Daoy (cell line): ENCODE data around the gene RAB11FIP5. TPM values are rescaled to one million over a fixed set of nuclear protein-coding genes. Genes with fewer than 3 reads are reported as not detected.
"Not testable (repeated sequence)": the region's sequence is repeated elsewhere in the genome, so short reads cannot be mapped to it uniquely, and the experiment has no call there.

Source experiments
- DNase-seq: peaks from one replicate; pipeline ENCODE4 v3.0.0-alpha.2; 2015; ENCODE audit warnings: low read depth
- total RNA-seq: library from RNA; depleted of rRNA; stranded (reverse); fragments of >200 nt; shearing (Covaris generic); gene quantifications from 2 replicates; pipeline ENCODE4 v1.2.3, GENCODE V29; 2014

The RAB11FIP5 gene
- total RNA-seq, 1 experiment from 2014 or later = 20.6 TPM

GRCh38 chr2:73110168-73111072, 2.3 kb downstream of the RAB11FIP5 start:
- DNase-seq = peak; percentile 45

GRCh38 chr2:73109431-73110167, 3.1 kb downstream of the RAB11FIP5 start:
- no peak for DNase-seq

DNA sequence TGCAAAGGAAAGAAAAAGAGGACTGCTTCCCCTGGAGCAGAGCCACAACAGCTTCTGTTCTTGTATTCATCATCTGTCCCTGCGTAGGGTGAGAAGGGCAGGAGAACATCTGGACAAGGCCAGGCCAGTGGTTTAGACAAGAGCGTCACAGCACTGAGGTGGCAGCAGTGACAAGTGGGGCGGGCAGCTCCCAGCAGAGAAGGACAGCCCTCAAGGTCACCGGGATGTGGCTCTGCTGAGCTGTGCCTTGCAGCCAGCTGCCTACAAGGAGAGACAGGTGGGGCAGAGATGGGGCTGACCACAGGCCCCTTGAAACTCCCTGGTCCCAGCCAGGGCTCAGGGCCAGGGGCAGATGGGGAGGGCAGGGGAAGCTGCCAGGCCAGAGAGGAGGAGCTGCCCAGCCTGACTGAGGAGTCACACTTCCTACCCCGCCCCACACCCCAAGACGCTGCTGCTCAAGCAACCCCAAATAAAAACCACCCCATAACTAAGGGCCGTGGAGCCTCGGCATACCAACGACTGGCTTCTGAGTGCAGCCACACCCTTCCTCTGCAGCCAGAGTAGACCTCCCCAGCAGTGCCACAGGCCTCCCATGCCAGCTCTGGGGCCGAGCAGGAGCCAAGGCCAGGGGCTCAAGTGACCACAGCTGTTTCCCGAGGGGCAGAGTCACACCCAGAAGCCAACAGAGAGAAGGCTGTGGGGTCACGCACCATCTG, 5.4 kb downstream of the RAB11FIP5 start:
- DNase-seq = peak; percentile 36

- no peak for DNase-seq
Observed at GRCh38 chr2:73106791-73107190, 6.0 kb downstream of the RAB11FIP5 start.

DNA sequence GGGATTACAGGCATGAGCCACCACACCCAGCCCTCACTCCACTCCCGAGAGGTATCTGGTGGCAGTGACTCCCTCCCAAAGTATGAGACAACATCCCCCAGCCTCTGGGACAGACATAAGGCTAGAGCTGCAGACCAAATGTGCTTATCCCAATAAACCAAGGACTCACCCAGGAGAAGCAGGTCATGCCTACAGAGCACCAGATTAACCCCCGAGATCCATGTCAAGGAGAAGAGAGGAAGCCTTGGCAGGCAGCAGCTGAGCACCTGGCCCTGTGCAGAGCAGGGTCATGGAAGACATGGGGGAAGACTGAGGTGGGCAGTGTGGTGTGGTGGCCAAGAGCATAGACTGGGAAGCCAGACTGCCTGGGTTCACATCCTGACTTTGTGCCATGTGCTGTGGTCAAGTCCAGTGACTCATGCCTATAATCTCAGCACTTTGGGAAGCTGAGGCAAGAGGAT, 7.2 kb downstream of the RAB11FIP5 start:
- DNase-seq = no peak

- no peak for DNase-seq
Observed at GRCh38 chr2:73104933-73105332, 7.8 kb downstream of the RAB11FIP5 start.

DNA sequence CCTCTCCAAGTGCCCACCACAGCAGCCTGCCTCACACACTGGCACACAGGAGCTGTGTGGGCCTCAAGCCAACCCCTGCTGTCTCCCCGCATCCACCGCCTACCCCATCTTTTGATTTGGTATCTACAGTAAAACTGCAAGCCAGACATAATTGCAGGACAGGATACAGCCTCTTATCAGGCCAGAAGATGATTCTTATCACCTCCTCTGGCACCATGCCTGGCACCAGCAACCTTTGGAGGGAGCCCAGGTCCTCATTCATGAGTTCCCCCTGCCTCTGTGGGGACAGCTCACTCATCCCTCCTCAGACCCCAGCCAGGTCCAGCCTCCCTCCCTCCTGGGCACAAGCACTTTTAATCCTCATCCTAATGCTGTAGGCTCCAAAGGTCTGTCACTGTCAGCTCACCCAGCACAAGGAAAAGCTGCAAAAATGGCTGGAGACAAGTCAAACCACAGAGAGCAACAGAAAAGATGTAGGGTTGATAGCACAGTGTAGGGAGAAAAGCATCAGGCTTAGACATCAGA, 9.7 kb downstream of the RAB11FIP5 start:
- DNase-seq = no peak

- peak; percentile 43 for DNase-seq
Observed at GRCh38 chr2:73101626-73102256, 11.0 kb downstream of the RAB11FIP5 start.

DNA sequence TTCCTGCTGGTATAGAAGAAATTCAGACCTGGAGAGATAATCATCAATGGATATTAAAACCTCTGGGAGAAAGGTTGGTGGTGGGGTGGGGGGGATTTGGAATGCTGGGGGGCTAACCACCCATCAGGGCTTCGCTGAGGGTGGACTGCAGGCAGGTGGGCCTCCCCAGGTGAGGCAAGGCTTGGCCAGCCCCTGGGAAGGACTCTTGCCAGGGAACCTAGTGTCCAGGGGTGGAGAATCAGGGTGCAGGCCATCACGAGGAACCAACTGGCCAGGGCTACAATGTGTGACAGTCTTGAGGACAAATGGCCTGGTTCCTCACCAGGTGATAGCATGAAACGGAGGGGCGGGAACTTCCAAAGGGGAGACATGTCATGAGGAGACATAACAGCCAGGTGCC, 11.8 kb downstream of the RAB11FIP5 start:
- DNase-seq = no peak

DNA sequence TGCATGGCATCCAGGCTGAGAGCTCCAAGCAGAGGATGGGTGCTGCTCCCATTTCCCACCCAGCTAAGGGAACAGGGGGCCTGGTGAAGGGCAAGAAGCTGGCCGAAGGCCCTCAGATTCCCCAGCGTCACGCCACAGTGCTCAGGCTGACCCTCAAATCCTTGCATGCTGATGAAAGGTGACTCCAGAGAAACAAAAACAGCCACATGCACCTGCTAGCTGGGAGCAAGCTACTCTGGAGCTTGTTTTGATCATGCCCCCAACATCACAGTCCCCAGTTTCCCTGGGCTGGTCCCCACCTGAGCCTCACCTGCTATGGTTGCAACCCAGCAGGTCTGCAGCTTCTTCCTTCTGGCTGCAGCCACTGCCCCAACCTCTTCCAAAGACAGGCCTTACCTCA, 13.3 kb downstream of the RAB11FIP5 start:
- no peak for DNase-seq

- DNase-seq = no peak
Observed at GRCh38 chr2:73095910-73096309, 16.8 kb downstream of the RAB11FIP5 start.

DNA sequence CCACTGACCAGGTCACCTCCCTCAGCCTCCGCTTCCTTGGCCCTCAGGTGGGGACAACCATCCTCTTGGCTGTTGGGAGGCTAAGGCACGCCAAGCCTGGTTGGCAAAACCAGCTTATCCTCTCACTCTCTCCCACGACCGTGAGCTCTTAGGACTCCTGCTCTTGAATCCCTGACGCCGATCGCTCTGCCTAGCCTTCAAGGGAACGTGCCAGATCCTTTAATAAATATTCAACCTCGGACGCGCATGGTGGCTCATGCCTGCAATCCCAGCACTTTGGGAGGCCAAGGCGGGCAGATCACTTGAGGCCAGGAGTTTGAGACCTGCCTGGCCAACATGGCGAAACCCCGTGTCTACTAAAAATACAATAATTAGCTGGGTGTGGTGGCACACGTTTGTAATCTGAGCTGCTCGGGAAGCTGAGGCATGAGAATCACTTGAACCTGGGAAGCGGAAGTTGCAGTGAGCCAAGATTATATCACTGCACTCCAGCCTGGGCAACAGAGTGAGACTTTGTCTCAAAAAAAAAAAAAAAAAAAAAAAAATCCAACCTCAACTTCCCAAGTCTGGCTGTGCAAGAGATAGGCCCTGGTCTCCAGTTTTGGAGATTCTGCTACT, 19.0 kb downstream of the RAB11FIP5 start:
- not testable (repeated sequence) for DNase-seq

DNA sequence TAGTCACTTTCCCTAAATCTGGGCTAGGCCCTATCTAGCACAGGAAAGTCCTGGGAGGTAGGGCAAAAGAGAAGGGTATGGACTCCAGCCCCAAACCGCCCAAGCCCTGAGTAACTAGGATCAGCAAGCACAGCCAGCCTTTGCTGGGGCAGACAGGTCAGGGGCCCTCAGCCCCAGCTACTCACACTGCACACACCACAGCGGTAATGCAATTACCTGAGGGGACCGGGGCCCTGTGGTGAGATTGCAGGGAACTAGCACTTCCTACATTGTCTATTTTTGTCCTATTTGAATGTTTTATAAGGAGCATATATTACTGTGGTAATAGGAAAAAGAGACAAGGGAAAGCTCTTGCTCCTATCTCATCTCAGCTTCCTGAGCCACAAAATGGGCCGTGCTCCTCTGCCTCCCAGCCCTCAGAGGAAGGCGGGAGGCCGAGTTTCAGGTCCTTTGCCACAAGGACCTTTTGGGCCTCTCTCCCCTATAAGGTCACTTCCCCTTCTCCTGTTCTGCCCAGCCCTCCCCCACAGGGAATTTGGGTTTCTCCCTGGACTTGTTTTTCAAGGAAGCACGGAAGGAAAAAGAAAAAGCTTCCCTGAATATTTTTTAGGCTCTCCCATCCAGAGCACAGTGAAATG, 20.5 kb downstream of the RAB11FIP5 start:
- no peak for DNase-seq

GRCh38 chr2:73091696-73092095, 21.1 kb downstream of the RAB11FIP5 start:
- DNase-seq = no peak

DNA sequence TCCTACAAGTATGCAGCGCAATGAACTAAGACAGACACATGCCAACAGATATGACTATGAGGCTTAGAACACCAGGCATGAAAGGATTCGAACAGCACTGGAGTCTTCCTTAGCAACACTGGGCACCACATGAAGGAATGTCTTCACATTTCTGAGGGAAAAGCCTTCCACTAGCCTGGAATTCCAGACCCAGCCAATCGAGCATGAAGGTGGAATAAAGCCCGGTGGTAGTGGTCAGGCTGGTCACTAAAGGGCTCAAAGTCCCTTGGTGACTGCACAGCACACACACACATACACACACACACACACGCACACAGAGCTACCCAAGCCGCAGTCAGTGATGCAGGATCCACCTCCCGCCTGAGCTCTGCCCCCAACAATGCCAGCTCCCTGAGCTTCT, 21.6 kb downstream of the RAB11FIP5 start:
- DNase-seq = no peak

DNA sequence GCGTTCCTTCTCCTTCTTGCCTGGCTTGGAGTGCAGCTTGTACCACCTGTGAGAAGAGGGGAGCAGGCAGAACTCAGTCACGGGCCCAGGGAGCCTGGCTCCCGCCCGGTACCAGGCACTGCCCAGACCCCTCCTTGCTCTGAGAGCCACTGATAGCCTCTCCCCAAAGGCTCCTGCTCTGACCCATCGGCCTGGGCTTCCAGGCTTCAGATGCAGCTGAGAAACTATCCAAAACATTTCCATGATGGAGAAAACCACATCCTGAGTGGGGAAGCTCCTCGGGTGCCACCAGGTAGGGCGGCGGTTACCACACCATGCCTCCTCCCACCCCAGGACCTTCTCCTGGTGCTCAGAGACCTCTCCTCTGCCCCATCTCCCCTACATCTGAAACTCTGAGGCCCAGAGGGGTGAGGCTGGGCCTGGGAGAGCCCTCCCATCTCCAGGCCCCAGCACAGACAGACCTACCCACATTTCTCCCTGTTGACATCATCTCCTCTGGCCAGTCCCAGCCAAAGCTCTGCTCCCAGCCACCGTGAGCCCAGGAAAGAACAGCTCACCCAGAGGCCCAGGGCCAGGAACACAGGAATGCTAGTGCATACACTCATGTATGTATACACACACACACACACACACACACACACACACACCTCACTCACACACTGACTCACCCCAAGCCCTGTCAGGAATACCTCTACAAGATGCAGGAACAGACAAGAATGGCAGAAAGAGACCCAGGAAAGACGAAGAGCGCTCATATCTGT, 23.3 kb downstream of the RAB11FIP5 start:
- peak; percentile 93 for DNase-seq

DNA sequence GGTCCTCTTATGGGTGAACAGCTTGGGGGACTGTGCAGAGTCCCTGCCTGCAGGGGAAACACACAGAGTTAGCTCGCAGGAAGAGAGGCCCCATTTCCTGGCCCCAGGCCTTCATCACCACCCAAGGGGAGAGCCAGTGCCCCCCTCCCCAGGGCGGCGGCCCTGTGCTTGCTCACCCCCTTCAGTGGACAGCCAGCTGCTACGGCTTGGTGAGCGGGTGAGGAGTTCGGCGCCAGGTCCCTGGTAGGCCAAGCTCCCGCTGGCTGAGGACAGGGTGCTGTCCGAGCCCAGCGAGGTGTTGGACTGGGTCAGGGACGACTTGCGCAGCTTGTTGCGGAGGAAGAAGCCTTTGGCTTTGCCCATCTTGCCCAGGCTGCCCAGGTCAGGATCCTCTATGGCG, 24.0 kb downstream of the RAB11FIP5 start:
- DNase-seq = no peak

- no peak for DNase-seq
Observed at GRCh38 chr2:73088211-73088610, 24.5 kb downstream of the RAB11FIP5 start.

DNA sequence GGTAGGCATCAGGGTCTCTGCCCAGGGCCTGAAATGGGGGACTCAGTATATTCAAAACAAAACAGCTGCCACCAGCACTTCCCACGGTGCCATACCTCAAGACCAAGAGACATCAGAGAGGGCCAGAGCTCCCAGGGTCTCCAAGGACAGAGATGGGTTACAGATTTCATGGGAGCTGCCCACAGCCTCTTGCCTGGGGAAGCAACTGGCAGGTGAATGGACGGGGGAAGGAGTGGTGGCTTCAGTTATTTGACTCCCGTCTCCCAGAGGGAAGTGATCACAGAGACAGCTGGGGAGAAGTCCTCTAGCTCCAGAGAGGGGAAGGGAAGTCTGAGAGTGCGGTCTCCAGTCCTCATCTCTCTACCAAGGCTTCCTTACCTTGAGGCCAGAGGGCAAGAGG, 25.4 kb downstream of the RAB11FIP5 start:
- no peak for DNase-seq

- DNase-seq = peak; percentile 71
Observed at GRCh38 chr2:73085691-73086090, 27.1 kb downstream of the RAB11FIP5 start.
